ENCODE data around the gene SOX13. TPM values are rescaled to one million over a fixed set of nuclear protein-coding genes. Genes with fewer than 3 reads are reported as not detected.

The SOX13 gene
- total RNA-seq, 1 experiment from 2014 or later: 21.8 TPM

GRCh38 chr1:204143276-204144041 lies 70.5 kb downstream of the SOX13 start:
- CTCF ChIA-PET: interaction anchor here (0.7 kb wide), 1 partner anchor 444 kb away, joined by 6 read pairs; no protein-coding TSS in a partner anchor

GRCh38 chr1:204145033-204145504 lies 72.2 kb downstream of the SOX13 start:
- BruUV-seq (replicated peaks): no TSS peak
- Mint-ChIP-seq H3K4me3 (ENCODE audit: low read depth, unreplicated experiment) (no peak overlapping the region), H3K4me1 (ENCODE audit: low read depth, unreplicated experiment) (no peaks in the 10 kb centered on the region), H3K27me3 (ENCODE audit: unreplicated experiment) (peaks cover 68% of the 10 kb centered on the region), H3K9me3 (ENCODE audit: low read depth, unreplicated experiment) (no peaks in the 10 kb centered on the region), H3K27ac (ENCODE audit: unreplicated experiment) (no peak overlapping the region), H3K36me3 (ENCODE audit: insufficient read depth, unreplicated experiment) (no peaks in the 10 kb centered on the region)
- DNase-seq: no peak
- no peak for TF ChIP-seq CTCF (IDR thresholded peaks at IDR 0.05; ENCODE audit: unreplicated experiment)
- CTCF ChIA-PET: interaction anchor here (0.7 kb wide), 1 partner anchor 226 kb away, joined by 3 read pairs; no protein-coding TSS in a partner anchor
- intact Hi-C loops (cut with micrococcal nuclease; ENCODE audit: unreplicated experiment): no loop called here

More at GRCh38 chr1:204143276-204144041, 70.5 kb downstream of the SOX13 start:
- no peak for TF ChIP-seq CTCF (IDR thresholded peaks at IDR 0.05; ENCODE audit: unreplicated experiment)
- DNase-seq: no peak
- H3K9me3 Mint-ChIP-seq (ENCODE audit: low read depth, unreplicated experiment): no peaks in the 10 kb centered on the region
- intact Hi-C loops (cut with micrococcal nuclease; ENCODE audit: unreplicated experiment): no loop called here
- peaks cover 78% of the 10 kb centered on the region for H3K27me3 Mint-ChIP-seq (ENCODE audit: unreplicated experiment)
- no peaks in the 10 kb centered on the region for H3K36me3 Mint-ChIP-seq (ENCODE audit: insufficient read depth, unreplicated experiment)
- no peak overlapping the region for H3K4me3 Mint-ChIP-seq (ENCODE audit: low read depth, unreplicated experiment)
- H3K4me1 Mint-ChIP-seq (ENCODE audit: low read depth, unreplicated experiment): peaks cover 8% of the 10 kb centered on the region
- no peak overlapping the region for H3K27ac Mint-ChIP-seq (ENCODE audit: unreplicated experiment)
- no TSS peak for BruUV-seq (replicated peaks)

- peaks cover 6% of the 10 kb centered on the region for H3K36me3 Mint-ChIP-seq (ENCODE audit: insufficient read depth, unreplicated experiment)
- no TSS peak for BruUV-seq (replicated peaks)
- TF ChIP-seq CTCF (IDR thresholded peaks at IDR 0.05; ENCODE audit: unreplicated experiment): no peak
- CTCF ChIA-PET: no interaction called here
- no peak overlapping the region for H3K4me3 Mint-ChIP-seq (ENCODE audit: low read depth, unreplicated experiment)
- intact Hi-C loops (cut with micrococcal nuclease; ENCODE audit: unreplicated experiment): no loop called here
- no peak for DNase-seq
- no peaks in the 10 kb centered on the region for H3K9me3 Mint-ChIP-seq (ENCODE audit: low read depth, unreplicated experiment)
- no peak overlapping the region for H3K27ac Mint-ChIP-seq (ENCODE audit: unreplicated experiment)
- H3K4me1 Mint-ChIP-seq (ENCODE audit: low read depth, unreplicated experiment): no peaks in the 10 kb centered on the region
- peaks cover 57% of the 10 kb centered on the region for H3K27me3 Mint-ChIP-seq (ENCODE audit: unreplicated experiment)
Observed at GRCh38 chr1:204146309-204146708, 73.4 kb downstream of the SOX13 start.

- no peak overlapping the region for H3K27ac Mint-ChIP-seq (ENCODE audit: unreplicated experiment)
- no peaks in the 10 kb centered on the region for H3K9me3 Mint-ChIP-seq (ENCODE audit: low read depth, unreplicated experiment)
- TF ChIP-seq CTCF (IDR thresholded peaks at IDR 0.05; ENCODE audit: unreplicated experiment): no peak
- no peak overlapping the region for H3K4me3 Mint-ChIP-seq (ENCODE audit: low read depth, unreplicated experiment)
- CTCF ChIA-PET: no interaction called here
- no peak for DNase-seq
- peaks cover 50% of the 10 kb centered on the region for H3K27me3 Mint-ChIP-seq (ENCODE audit: unreplicated experiment)
- H3K36me3 Mint-ChIP-seq (ENCODE audit: insufficient read depth, unreplicated experiment): peaks cover 6% of the 10 kb centered on the region
- BruUV-seq (replicated peaks): no TSS peak
- no peaks in the 10 kb centered on the region for H3K4me1 Mint-ChIP-seq (ENCODE audit: low read depth, unreplicated experiment)
- intact Hi-C loops (cut with micrococcal nuclease; ENCODE audit: unreplicated experiment): no loop called here
Observed at GRCh38 chr1:204146965-204147364, 74.0 kb downstream of the SOX13 start.

Data from Calu3 (cell line).